Measurements from ENCODE around the gene PTCH1. TPM values are rescaled to one million over a fixed set of nuclear protein-coding genes. Genes with fewer than 3 reads are reported as not detected.

The PTCH1 gene
- 1 to 10 TPM; 1.7 to 2.5 TPM for total RNA-seq
- polyA plus RNA-seq = 1 to 10 TPM; 1.2 to 5.0 TPM

GRCh38 chr9:95516734-95517558, at the start of gene PTCH1:
TSS of gene PTCH1 (minus strand) at chr9:95516971.
- Histone ChIP-seq H3K27ac (ENCODE audit: low read depth in 1 of 2, low read length in 2 of 2) (no peak within 1 kb of the TSS), H3K4me3 (ENCODE audit: low read depth in 1 of 3, low read length in 3 of 3) (peak within 1 kb of the TSS; percentile 47 to 59 (median 54)), H3K27me3 (ENCODE audit: control insufficient read depth in 4 of 4, insufficient read depth in 4 of 4, low read length in 3 of 4) (peaks cover 0 to 2% (median 0%) of the 10 kb centered on the region in 4 donors), H3K9me3 (ENCODE audit: control insufficient read depth in 4 of 4, low read length in 3 of 4) (peaks cover 0 to 1% (median 0%) of the 10 kb centered on the region in 4 donors), H3K9ac (ENCODE audit: low read depth in 1 of 2, low read length in 2 of 2) (peak within 1 kb of the TSS in 1 of 2 donors; percentile 17), H3K4me1 (ENCODE audit: control insufficient read depth in 4 of 4, insufficient read depth in 4 of 4, low read length in 3 of 4) (peaks cover 6 to 23% (median 14%) of the 10 kb centered on the region in 4 donors), H3K36me3 (ENCODE audit: control insufficient read depth in 4 of 4, insufficient read depth in 3 of 4, low read depth in 1 of 4, low read length in 3 of 4) (no peaks in the 10 kb centered on the region)
- no peak for TF ChIP-seq MAX (IDR thresholded peaks at IDR 0.05)
- no peak for TF ChIP-seq FOXA2 (IDR thresholded peaks at IDR 0.05)
- TF ChIP-seq EGR1 (IDR thresholded peaks at IDR 0.05; ENCODE audit: low read depth in 2 of 2) = no peak
- TF ChIP-seq NR2F2 (IDR thresholded peaks at IDR 0.05) = no peak
- TF ChIP-seq, protein P1, sequence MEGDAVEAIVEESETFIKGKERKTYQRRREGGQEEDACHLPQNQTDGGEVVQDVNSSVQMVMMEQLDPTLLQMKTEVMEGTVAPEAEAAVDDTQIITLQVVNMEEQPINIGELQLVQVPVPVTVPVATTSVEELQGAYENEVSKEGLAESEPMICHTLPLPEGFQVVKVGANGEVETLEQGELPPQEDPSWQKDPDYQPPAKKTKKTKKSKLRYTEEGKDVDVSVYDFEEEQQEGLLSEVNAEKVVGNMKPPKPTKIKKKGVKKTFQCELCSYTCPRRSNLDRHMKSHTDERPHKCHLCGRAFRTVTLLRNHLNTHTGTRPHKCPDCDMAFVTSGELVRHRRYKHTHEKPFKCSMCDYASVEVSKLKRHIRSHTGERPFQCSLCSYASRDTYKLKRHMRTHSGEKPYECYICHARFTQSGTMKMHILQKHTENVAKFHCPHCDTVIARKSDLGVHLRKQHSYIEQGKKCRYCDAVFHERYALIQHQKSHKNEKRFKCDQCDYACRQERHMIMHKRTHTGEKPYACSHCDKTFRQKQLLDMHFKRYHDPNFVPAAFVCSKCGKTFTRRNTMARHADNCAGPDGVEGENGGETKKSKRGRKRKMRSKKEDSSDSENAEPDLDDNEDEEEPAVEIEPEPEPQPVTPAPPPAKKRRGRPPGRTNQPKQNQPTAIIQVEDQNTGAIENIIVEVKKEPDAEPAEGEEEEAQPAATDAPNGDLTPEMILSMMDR (IDR thresholded peaks at IDR 0.05; ENCODE audit: low read depth, low read length, missing input control) = no peak
- WGBS = 7% methylated on average over 64 of the region's 64 CpGs
- DNase-seq (ENCODE audit: low spot score) = no peak

- 94% methylated on average over 5 of the region's 5 CpGs for WGBS
- H3K4me1 ChIP-seq (ENCODE audit: control insufficient read depth in 4 of 4, insufficient read depth in 4 of 4, low read length in 3 of 4) = no peaks in the 10 kb centered on the region
- peaks cover 0 to 2% (median 0%) of the 10 kb centered on the region in 4 donors for H3K9me3 ChIP-seq (ENCODE audit: control insufficient read depth in 4 of 4, low read length in 3 of 4)
- no peak for DNase-seq (ENCODE audit: low spot score)
- H3K4me3 ChIP-seq (ENCODE audit: low read depth in 1 of 3, low read length in 3 of 3) = no peak overlapping the region
- H3K9ac ChIP-seq (ENCODE audit: low read depth in 1 of 2, low read length in 2 of 2) = no peak overlapping the region
- H3K36me3 ChIP-seq (ENCODE audit: control insufficient read depth in 4 of 4, insufficient read depth in 3 of 4, low read depth in 1 of 4, low read length in 3 of 4) = no peaks in the 10 kb centered on the region
- H3K27me3 ChIP-seq (ENCODE audit: control insufficient read depth in 4 of 4, insufficient read depth in 4 of 4, low read length in 3 of 4) = no peaks in the 10 kb centered on the region
- H3K27ac ChIP-seq (ENCODE audit: low read depth in 1 of 2, low read length in 2 of 2) = no peak overlapping the region
- no peak for TF ChIP-seq JUND (IDR thresholded peaks at IDR 0.05)
- TF ChIP-seq EGR1 (IDR thresholded peaks at IDR 0.05; ENCODE audit: low read depth in 2 of 2) = no peak
- no peak for TF ChIP-seq ZBTB33 (IDR thresholded peaks at IDR 0.05)
- TF ChIP-seq FOXA2 (IDR thresholded peaks at IDR 0.05) = no peak
- no peak for TF ChIP-seq HNF4G (IDR thresholded peaks at IDR 0.05)
- TF ChIP-seq GABPA (IDR thresholded peaks at IDR 0.05 in 1 of 2, conservative IDR thresholded peaks at IDR 0.05 in 1 of 2) = no peak
- no peak for TF ChIP-seq FOXA1 (IDR thresholded peaks at IDR 0.05)
- TF ChIP-seq NR2F2 (IDR thresholded peaks at IDR 0.05) = no peak
- TF ChIP-seq TAF1 (conservative IDR thresholded peaks at IDR 0.05) = no peak
- TF ChIP-seq MAX (IDR thresholded peaks at IDR 0.05) = no peak
- TF ChIP-seq RAD21 (IDR thresholded peaks at IDR 0.05) = no peak
- TF ChIP-seq, protein P1 (IDR thresholded peaks at IDR 0.05; ENCODE audit: low read depth, low read length, missing input control) = no peak
- no peak for TF ChIP-seq REST (IDR thresholded peaks at IDR 0.05)
- TF ChIP-seq RXRA (IDR thresholded peaks at IDR 0.05) = no peak
- TF ChIP-seq YY1 (IDR thresholded peaks at IDR 0.05) = no peak
- no peak for TF ChIP-seq HNF4A (conservative IDR thresholded peaks at IDR 0.05)
- TF ChIP-seq ATF3 (IDR thresholded peaks at IDR 0.05) = no peak
- no peak for TF ChIP-seq SP1 (IDR thresholded peaks at IDR 0.05)
Measured at GRCh38 chr9:95565982-95566381, 49.2 kb upstream of the PTCH1 start.
